ENCODE results near the gene VSNL1.

DNA sequence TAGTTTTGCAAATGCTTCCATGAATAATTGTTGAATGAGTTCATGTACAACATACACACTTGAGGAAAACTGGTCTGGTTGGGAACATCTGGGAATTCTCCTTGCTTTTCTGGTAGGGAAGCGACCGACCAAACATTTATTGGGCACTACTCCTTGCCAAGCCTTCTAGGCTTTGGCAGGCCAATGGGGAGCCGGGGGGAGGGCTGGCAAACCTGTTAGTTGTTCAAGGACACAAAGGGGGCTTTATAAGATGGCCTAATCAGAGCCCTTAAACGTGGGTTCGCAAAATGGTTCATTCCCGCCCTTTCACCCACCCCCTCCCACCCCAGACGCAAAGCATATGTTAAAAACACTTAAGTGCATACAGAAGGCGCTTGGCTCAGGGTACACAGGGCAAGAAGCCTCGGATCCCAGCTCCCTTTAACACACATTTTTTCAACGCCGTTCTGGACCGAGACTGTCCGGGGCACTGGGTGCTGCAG, 844 bp upstream of the VSNL1 start:
- TF ChIP-seq, protein P1, sequence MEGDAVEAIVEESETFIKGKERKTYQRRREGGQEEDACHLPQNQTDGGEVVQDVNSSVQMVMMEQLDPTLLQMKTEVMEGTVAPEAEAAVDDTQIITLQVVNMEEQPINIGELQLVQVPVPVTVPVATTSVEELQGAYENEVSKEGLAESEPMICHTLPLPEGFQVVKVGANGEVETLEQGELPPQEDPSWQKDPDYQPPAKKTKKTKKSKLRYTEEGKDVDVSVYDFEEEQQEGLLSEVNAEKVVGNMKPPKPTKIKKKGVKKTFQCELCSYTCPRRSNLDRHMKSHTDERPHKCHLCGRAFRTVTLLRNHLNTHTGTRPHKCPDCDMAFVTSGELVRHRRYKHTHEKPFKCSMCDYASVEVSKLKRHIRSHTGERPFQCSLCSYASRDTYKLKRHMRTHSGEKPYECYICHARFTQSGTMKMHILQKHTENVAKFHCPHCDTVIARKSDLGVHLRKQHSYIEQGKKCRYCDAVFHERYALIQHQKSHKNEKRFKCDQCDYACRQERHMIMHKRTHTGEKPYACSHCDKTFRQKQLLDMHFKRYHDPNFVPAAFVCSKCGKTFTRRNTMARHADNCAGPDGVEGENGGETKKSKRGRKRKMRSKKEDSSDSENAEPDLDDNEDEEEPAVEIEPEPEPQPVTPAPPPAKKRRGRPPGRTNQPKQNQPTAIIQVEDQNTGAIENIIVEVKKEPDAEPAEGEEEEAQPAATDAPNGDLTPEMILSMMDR (conservative IDR thresholded peaks at IDR 0.05), result no peak
- no peak for TF ChIP-seq EZH2 (IDR thresholded peaks at IDR 0.05; ENCODE audit: low read depth)

All from PC-9 (cell line).